Glomerular visceral epithelial cell (primary cell): ENCODE measurements around the gene ZGPAT.

Experiments
- DNase-seq: peaks from one replicate; pipeline ENCODE4 v3.0.0-alpha.2; 2016; ENCODE audit errors: extremely low spot score

The ZGPAT gene

GRCh38 chr20:63744574-63745423 is 37.0 kb downstream of the ZGPAT start:
- no peak for DNase-seq

GRCh38 chr20:63745424-63745805 is 37.6 kb downstream of the ZGPAT start:
- no peak for DNase-seq

- DNase-seq = no peak
Measured at GRCh38 chr20:63745961-63746731, 38.3 kb downstream of the ZGPAT start.

- no peak for DNase-seq
Measured at GRCh38 chr20:63746751-63747315, 39.0 kb downstream of the ZGPAT start.

- DNase-seq = no peak
Measured at GRCh38 chr20:63747622-63748069, 39.8 kb downstream of the ZGPAT start.

- no peak for DNase-seq
Measured at GRCh38 chr20:63748070-63748933, 40.5 kb downstream of the ZGPAT start.

GRCh38 chr20:63748934-63749270 is 41.1 kb downstream of the ZGPAT start:
- DNase-seq = no peak

- no peak for DNase-seq
Measured at GRCh38 chr20:63749597-63750508, 42.0 kb downstream of the ZGPAT start.

GRCh38 chr20:63750807-63751470 is 43.1 kb downstream of the ZGPAT start:
- no peak for DNase-seq

- no peak for DNase-seq
Measured at GRCh38 chr20:63751471-63752271, 43.8 kb downstream of the ZGPAT start.

- no peak for DNase-seq
Measured at GRCh38 chr20:63752411-63753101, 44.7 kb downstream of the ZGPAT start.

GRCh38 chr20:63753381-63753780 is 45.5 kb downstream of the ZGPAT start:
- no peak for DNase-seq

GRCh38 chr20:63754008-63754407 is 46.2 kb downstream of the ZGPAT start:
- no peak for DNase-seq

GRCh38 chr20:63755933-63756647 is 48.3 kb downstream of the ZGPAT start:
- DNase-seq = no peak

- DNase-seq = no peak
Measured at GRCh38 chr20:63756648-63756991, 48.8 kb downstream of the ZGPAT start.

- no peak for DNase-seq
Measured at GRCh38 chr20:63758152-63758551, 50.3 kb downstream of the ZGPAT start.

- no peak for DNase-seq
Measured at GRCh38 chr20:63759377-63759901, 51.6 kb downstream of the ZGPAT start.
